ENCODE results near the gene INA.

DNA sequence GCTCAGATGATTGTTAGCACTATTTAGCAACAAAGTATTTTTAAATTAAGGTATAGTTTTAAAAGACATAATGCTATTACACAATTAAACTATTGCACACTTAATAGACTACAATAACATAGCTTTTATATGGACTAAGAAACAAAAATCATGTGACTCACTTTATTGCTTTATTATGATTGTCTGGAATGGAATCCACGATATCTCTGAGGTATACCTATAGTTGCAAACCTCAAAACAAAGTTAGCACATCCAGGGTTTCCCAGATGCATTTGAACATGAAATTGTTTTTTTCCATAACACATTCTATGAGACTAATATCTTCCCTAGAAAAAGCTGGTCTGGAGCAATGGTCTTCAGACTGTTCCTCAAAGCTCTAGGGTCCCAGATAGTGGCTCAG, 49.5 kb upstream of the INA start:
- TF ChIP-seq, protein P1, sequence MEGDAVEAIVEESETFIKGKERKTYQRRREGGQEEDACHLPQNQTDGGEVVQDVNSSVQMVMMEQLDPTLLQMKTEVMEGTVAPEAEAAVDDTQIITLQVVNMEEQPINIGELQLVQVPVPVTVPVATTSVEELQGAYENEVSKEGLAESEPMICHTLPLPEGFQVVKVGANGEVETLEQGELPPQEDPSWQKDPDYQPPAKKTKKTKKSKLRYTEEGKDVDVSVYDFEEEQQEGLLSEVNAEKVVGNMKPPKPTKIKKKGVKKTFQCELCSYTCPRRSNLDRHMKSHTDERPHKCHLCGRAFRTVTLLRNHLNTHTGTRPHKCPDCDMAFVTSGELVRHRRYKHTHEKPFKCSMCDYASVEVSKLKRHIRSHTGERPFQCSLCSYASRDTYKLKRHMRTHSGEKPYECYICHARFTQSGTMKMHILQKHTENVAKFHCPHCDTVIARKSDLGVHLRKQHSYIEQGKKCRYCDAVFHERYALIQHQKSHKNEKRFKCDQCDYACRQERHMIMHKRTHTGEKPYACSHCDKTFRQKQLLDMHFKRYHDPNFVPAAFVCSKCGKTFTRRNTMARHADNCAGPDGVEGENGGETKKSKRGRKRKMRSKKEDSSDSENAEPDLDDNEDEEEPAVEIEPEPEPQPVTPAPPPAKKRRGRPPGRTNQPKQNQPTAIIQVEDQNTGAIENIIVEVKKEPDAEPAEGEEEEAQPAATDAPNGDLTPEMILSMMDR (IDR thresholded peaks at IDR 0.05; ENCODE audit: insufficient read depth, low read depth, low read length), result no peak
- no peak for TF ChIP-seq EZH2 (IDR thresholded peaks at IDR 0.05; ENCODE audit: insufficient read depth, low read length)
